Measurements from ENCODE around the gene CALB2.

DNA sequence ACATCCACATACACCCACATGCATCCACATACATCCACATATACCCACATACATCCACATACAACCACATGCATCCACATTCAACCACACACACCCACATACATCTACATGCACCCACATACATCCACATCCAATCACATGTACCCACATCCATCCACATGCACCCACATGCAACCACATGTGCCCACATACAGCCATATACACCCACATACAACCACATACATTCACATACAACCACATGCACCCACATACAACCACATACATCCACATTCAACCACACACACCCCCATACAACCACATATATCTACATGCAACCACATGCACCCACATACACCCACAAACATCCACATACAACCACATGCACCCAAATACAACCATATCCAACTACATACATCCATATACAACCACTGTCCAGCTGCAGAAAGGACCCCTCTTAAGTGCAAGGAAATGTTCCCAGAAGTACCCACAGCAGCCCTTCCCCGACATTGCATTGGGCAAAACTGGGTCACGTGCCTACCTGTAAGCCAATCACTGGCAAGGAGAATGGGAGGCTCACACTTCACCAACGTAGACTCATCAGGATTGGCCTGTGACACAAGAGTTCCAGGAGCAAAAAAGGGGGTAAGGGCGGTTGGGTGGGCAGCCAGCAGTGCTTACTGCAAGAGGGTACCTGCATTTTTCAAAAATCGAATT lies 18.1 kb downstream of the CALB2 start:
- TF ChIP-seq, protein P1, sequence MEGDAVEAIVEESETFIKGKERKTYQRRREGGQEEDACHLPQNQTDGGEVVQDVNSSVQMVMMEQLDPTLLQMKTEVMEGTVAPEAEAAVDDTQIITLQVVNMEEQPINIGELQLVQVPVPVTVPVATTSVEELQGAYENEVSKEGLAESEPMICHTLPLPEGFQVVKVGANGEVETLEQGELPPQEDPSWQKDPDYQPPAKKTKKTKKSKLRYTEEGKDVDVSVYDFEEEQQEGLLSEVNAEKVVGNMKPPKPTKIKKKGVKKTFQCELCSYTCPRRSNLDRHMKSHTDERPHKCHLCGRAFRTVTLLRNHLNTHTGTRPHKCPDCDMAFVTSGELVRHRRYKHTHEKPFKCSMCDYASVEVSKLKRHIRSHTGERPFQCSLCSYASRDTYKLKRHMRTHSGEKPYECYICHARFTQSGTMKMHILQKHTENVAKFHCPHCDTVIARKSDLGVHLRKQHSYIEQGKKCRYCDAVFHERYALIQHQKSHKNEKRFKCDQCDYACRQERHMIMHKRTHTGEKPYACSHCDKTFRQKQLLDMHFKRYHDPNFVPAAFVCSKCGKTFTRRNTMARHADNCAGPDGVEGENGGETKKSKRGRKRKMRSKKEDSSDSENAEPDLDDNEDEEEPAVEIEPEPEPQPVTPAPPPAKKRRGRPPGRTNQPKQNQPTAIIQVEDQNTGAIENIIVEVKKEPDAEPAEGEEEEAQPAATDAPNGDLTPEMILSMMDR (IDR thresholded peaks at IDR 0.05 in 2 of 3, conservative IDR thresholded peaks at IDR 0.05 in 1 of 3; ENCODE audit: borderline replicate concordance in 1 of 3, insufficient read depth in 1 of 3, low read depth in 2 of 3, low read length in 2 of 3) = no peak
- TF ChIP-seq EZH2 (IDR thresholded peaks at IDR 0.05) (no peak), RAD21 (IDR thresholded peaks at IDR 0.05; ENCODE audit: low read depth) (no peak), POLR2A (IDR thresholded peaks at IDR 0.05; ENCODE audit: borderline replicate concordance, extremely low read depth, insufficient read depth, insufficient read length) (no peak), POLR2AphosphoS5 (IDR thresholded peaks at IDR 0.05; ENCODE audit: low read depth, low read length) (no peak), SIN3A (IDR thresholded peaks at IDR 0.05; ENCODE audit: low read depth) (no peak), JUND (IDR thresholded peaks at IDR 0.05) (no peak), YY1 (IDR thresholded peaks at IDR 0.05; ENCODE audit: extremely low read depth, insufficient replicate concordance, low read depth, low read length) (no peak)
